Kidney epithelial cell (primary cell): ENCODE results near the gene KRT34. TPM values are rescaled to one million over a fixed set of nuclear protein-coding genes. Genes with fewer than 3 reads are reported as not detected.
"Not testable (repeated sequence)": the region's sequence is repeated elsewhere in the genome, so short reads cannot be mapped to it uniquely, and the experiment has no call there.

ENCODE experiments used
- DNase-seq: peaks from one replicate; pipeline ENCODE4 v3.0.0-alpha.2; 2010; ENCODE audit warnings: low read depth
- H3K27me3 ChIP-seq: 2 replicates; pipeline ENCODE4 v1.6.0; 2011; ENCODE audit warnings: low read length; ENCODE audit not compliant: control insufficient read depth, insufficient read depth
- H3K36me3 ChIP-seq: 2 replicates; pipeline ENCODE4 v1.5.1; 2011; ENCODE audit warnings: low read length; ENCODE audit not compliant: control insufficient read depth, insufficient read depth
- H3K4me3 ChIP-seq: 2 replicates; pipeline ENCODE4 v1.5.1; 2011; ENCODE audit warnings: low read depth, mild to moderate bottlenecking, control low read depth, low read length
- total RNA-seq: library from RNA; depleted of rRNA; stranded (reverse); fragments of >200 nt; gene quantifications from 2 replicates; pipeline ENCODE4 v1.2.3, GENCODE V29; 2015
- TF ChIP-seq, protein P1 (sequence below): IDR thresholded peaks from 2 replicates; pipeline ENCODE4 v1.5.1; 2011; ENCODE audit warnings: mild to moderate bottlenecking, moderate library complexity, low read length, control low read depth, inconsistent platforms; ENCODE audit not compliant: insufficient read depth, poor library complexity, severe bottlenecking

KRT34 gene
- total RNA-seq, 1 donor from 2014 or later, result 5.5 TPM

GRCh38 chr17:41354536-41354935 lies 27.6 kb downstream of the KRT34 start:
- Histone ChIP-seq H3K36me3 (no peaks in the 10 kb centered on the region), H3K4me3 (no peak overlapping the region), H3K27me3 (no peaks in the 10 kb centered on the region)
- TF ChIP-seq, protein P1, sequence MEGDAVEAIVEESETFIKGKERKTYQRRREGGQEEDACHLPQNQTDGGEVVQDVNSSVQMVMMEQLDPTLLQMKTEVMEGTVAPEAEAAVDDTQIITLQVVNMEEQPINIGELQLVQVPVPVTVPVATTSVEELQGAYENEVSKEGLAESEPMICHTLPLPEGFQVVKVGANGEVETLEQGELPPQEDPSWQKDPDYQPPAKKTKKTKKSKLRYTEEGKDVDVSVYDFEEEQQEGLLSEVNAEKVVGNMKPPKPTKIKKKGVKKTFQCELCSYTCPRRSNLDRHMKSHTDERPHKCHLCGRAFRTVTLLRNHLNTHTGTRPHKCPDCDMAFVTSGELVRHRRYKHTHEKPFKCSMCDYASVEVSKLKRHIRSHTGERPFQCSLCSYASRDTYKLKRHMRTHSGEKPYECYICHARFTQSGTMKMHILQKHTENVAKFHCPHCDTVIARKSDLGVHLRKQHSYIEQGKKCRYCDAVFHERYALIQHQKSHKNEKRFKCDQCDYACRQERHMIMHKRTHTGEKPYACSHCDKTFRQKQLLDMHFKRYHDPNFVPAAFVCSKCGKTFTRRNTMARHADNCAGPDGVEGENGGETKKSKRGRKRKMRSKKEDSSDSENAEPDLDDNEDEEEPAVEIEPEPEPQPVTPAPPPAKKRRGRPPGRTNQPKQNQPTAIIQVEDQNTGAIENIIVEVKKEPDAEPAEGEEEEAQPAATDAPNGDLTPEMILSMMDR, result no peak
- no peak for DNase-seq

- no peak for DNase-seq
- no peaks in the 10 kb centered on the region for H3K27me3 ChIP-seq
- H3K4me3 ChIP-seq, result no peak overlapping the region
- TF ChIP-seq, protein P1, result no peak
- H3K36me3 ChIP-seq, result no peaks in the 10 kb centered on the region
These were observed 29.3 kb downstream of the KRT34 start for GRCh38 chr17:41352597-41353366.

- TF ChIP-seq, protein P1, result no peak
- no peak overlapping the region for H3K4me3 ChIP-seq
- DNase-seq, result no peak
- no peaks in the 10 kb centered on the region for H3K27me3 ChIP-seq
- H3K36me3 ChIP-seq, result no peaks in the 10 kb centered on the region
These were observed 30.9 kb downstream of the KRT34 start for GRCh38 chr17:41351177-41351576.

DNA sequence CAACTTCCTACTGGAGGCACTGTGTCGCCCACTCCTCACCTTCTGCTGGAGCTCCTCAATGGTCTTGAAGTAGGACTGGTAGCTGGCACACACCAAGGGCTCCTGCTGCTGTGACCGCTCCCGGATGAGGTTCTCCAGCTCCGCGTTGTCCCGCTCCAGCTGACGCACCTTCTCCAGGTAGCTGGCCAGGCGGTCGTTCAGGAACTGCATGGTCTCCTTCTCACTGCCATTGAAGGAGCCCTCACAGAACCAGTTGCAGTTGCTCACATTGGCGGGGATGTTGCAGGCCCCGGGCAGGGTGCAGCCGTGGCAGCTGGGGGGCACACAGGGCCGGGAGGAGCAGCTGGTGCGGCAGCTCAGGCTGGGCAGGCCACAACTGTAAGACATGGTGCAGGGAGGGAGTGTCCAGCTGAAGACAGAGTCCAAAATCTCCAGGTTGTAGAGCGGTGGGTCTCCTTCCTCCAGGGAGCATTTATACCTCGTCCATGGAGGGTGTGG lies 31.7 kb downstream of the KRT34 start, which contains the start of gene KRT33A:
KRT33A (minus strand) TSS at position 448 of the 498 bp plus-strand sequence; CDS start at position 387, 61 bp downstream.
- H3K36me3 ChIP-seq, H3K4me3 ChIP-seq, DNase-seq, H3K27me3 ChIP-seq: not testable (repeated sequence)

- TF ChIP-seq, protein P1, result no peak
- Histone ChIP-seq H3K27me3 (no peaks in the 10 kb centered on the region), H3K4me3 (no peak overlapping the region), H3K36me3 (no peaks in the 10 kb centered on the region)
- DNase-seq, result no peak
These were observed 34.0 kb downstream of the KRT34 start for GRCh38 chr17:41347869-41348760.

GRCh38 chr17:41346421-41346820 lies 35.7 kb downstream of the KRT34 start:
- not testable (repeated sequence) for H3K27me3 ChIP-seq, H3K36me3 ChIP-seq, H3K4me3 ChIP-seq, DNase-seq
